ENCODE measurements around the gene ALK. TPM values are rescaled to one million over a fixed set of nuclear protein-coding genes. Genes with fewer than 3 reads are reported as not detected.

Gene ALK
- total RNA-seq, 2 donors from 2014 or later, result 0.16 to 0.26 TPM

- no peak for DNase-seq (ENCODE audit: low spot score)
- no peak overlapping the region for H3K4me3 ChIP-seq
- H3K4me1 ChIP-seq, result no peaks in the 10 kb centered on the region
- no peak overlapping the region for H3K27ac ChIP-seq
- no peaks in the 10 kb centered on the region for H3K27me3 ChIP-seq
- no peaks in the 10 kb centered on the region for H3K36me3 ChIP-seq
- no peaks in the 10 kb centered on the region for H3K9me3 ChIP-seq
- TF ChIP-seq CTCF (IDR thresholded peaks at IDR 0.05), result peak in 1 of 2 donors; percentile 57
Measured at GRCh38 chr2:29238497-29238896, 682.9 kb downstream of the ALK start.

DNA sequence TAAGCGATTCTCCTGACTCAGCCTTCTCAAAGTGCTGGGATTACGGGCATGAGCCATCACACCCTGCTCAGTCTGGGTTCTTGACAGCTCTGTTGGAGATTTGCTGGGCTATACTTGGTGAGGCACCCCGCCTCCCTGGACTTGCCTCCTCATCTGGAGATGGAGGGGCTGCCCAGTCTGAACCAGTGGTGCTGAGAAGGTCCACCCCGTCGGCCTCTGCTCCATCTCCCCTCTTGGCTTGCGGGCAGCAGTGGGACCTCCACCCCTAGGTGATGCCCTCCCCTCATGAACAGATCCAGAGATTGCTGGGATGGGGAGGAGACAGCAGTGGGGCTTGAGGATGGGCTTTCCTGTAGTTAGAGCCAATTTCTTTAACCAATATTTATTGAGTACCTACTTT, 685.3 kb downstream of the ALK start:
- H3K9me3 ChIP-seq, result no peaks in the 10 kb centered on the region
- H3K27me3 ChIP-seq, result no peaks in the 10 kb centered on the region
- H3K36me3 ChIP-seq, result no peaks in the 10 kb centered on the region
- no peak overlapping the region for H3K4me3 ChIP-seq
- H3K4me1 ChIP-seq, result no peaks in the 10 kb centered on the region
- no peak for DNase-seq (ENCODE audit: low spot score)
- no peak overlapping the region for H3K27ac ChIP-seq
- TF ChIP-seq CTCF (IDR thresholded peaks at IDR 0.05), result no peak

- TF ChIP-seq CTCF (IDR thresholded peaks at IDR 0.05), result no peak
- Histone ChIP-seq H3K9me3 (no peaks in the 10 kb centered on the region), H3K4me1 (no peaks in the 10 kb centered on the region), H3K4me3 (no peak overlapping the region), H3K36me3 (no peaks in the 10 kb centered on the region), H3K27me3 (no peaks in the 10 kb centered on the region), H3K27ac (no peak overlapping the region)
- no peak for DNase-seq (ENCODE audit: low spot score)
Measured at GRCh38 chr2:29235411-29235810, 686.0 kb downstream of the ALK start.

- no peak for DNase-seq (ENCODE audit: low spot score)
- Histone ChIP-seq H3K9me3 (no peaks in the 10 kb centered on the region), H3K36me3 (no peaks in the 10 kb centered on the region), H3K27me3 (no peaks in the 10 kb centered on the region), H3K4me3 (no peak overlapping the region), H3K4me1 (no peaks in the 10 kb centered on the region), H3K27ac (no peak overlapping the region)
- TF ChIP-seq CTCF (IDR thresholded peaks at IDR 0.05), result no peak
Measured at GRCh38 chr2:29233428-29233827, 688.0 kb downstream of the ALK start.

GRCh38 chr2:29232041-29232440, 689.3 kb downstream of the ALK start:
- no peak for DNase-seq (ENCODE audit: low spot score)
- H3K36me3 ChIP-seq, result no peaks in the 10 kb centered on the region
- H3K4me1 ChIP-seq, result no peaks in the 10 kb centered on the region
- H3K9me3 ChIP-seq, result no peaks in the 10 kb centered on the region
- no peaks in the 10 kb centered on the region for H3K27me3 ChIP-seq
- no peak for TF ChIP-seq CTCF (IDR thresholded peaks at IDR 0.05)
- H3K27ac ChIP-seq, result no peak overlapping the region
- H3K4me3 ChIP-seq, result no peak overlapping the region

DNA sequence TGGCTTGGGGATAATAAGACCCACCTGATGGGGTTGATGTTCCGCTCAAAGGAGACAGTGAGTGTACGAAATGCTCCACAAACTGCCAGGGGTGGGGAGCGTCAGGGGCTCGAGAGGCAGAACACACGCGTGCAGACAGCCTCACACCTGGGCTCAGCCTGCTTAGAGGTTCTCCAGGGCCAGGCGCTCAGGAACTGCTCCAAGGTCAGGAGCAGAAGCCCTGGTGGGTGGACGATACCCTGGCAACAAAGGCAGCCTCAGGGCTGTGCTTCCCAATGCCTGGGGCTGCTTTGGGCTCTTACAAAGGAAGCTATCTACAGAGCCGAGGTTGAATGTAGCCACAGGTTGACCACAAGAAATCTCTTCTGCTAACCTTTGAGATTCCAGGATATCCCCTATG, 691.7 kb downstream of the ALK start:
- Histone ChIP-seq H3K36me3 (no peaks in the 10 kb centered on the region), H3K27ac (no peak overlapping the region), H3K4me3 (no peak overlapping the region), H3K27me3 (no peaks in the 10 kb centered on the region), H3K9me3 (no peaks in the 10 kb centered on the region), H3K4me1 (no peaks in the 10 kb centered on the region)
- no peak for TF ChIP-seq CTCF (IDR thresholded peaks at IDR 0.05)
- no peak for DNase-seq (ENCODE audit: low spot score)

Data from right atrium auricular region (tissue), 2 donors.